A549 (cell line): Measurements from ENCODE around the gene GRK3.

ENCODE experiments used
- MAZ ChIP-seq: fragments of 150-350 bp; IDR thresholded peaks from 2 replicates; pipeline ENCODE4 v1.6.1; 2014; ENCODE audit warnings: antibody characterized with exemption, low read depth, low read length, borderline replicate concordance
- POLR2A ChIP-seq: IDR thresholded peaks from 2 replicates; pipeline ENCODE4 v1.6.1; 2012; ENCODE audit warnings: mild to moderate bottlenecking, low read length
- RAD21 ChIP-seq, 2 experiments: fragments of >200 bp in 1 of 2; sonication (Bioruptor Twin) in 1 of 2; formaldehyde crosslinking in 1 of 2; IDR thresholded peaks in 1 of 2; conservative IDR thresholded peaks in 1 of 2; 2 replicates in 1 of 2; 3 replicates in 1 of 2; pipeline ENCODE4 v1.6.1; 2012 to 2018; ENCODE audit warnings: inconsistent platforms in 1 of 2

- TF ChIP-seq POLR2A: no peak
- no peak for TF ChIP-seq RAD21 (conservative IDR thresholded peaks at IDR 0.05 in 1 of 2, IDR thresholded peaks at IDR 0.05 in 1 of 2)
- TF ChIP-seq MAZ: no peak
These were observed 186.2 kb downstream of the GRK3 start for GRCh38 chr22:25750569-25751173.
